Cardiac fibroblast (primary cell): ENCODE measurements around the gene SPATA4.

Experiments used
- DNase-seq, 2 donors: peaks; one replicate each; pipeline versions ENCODE4 v3.0.0 to v3.0.0-alpha.2; 2010; ENCODE audit warnings: low read depth in 2 of 2
- H3K4me3 ChIP-seq, 2 donors: replicated peaks in 1 of 2; 1 replicate in 1 of 2; 2 replicates in 1 of 2; pipeline ENCODE4 v1.5.1; 2011; ENCODE audit warnings: low read depth in 2 of 2, low read length in 2 of 2, mild to moderate bottlenecking in 2 of 2, moderate library complexity in 1 of 2
- CTCF ChIP-seq: IDR thresholded peaks from one replicate; pipeline ENCODE4 v1.5.1; 2011; ENCODE audit warnings: low read depth, mild to moderate bottlenecking, low read length, inconsistent platforms

The SPATA4 gene

GRCh38 chr4:176150356-176150682, 45.1 kb downstream of the SPATA4 start:
- DNase-seq: peak; percentile 56 to 66
- no peak overlapping the region for H3K4me3 ChIP-seq
- peak; percentile 19 for TF ChIP-seq CTCF

GRCh38 chr4:176149680-176150355, 45.6 kb downstream of the SPATA4 start:
- TF ChIP-seq CTCF: no peak
- DNase-seq: peak in 1 of 2 donors; percentile 2
- no peak overlapping the region for H3K4me3 ChIP-seq

GRCh38 chr4:176142253-176142652, 53.1 kb downstream of the SPATA4 start:
- no peak overlapping the region for H3K4me3 ChIP-seq
- no peak for TF ChIP-seq CTCF
- no peak for DNase-seq

- DNase-seq: no peak
- no peak for TF ChIP-seq CTCF
- H3K4me3 ChIP-seq: no peak overlapping the region
Observed at GRCh38 chr4:176139518-176139917, 55.9 kb downstream of the SPATA4 start.

- H3K4me3 ChIP-seq: no peak overlapping the region
- DNase-seq: peak; percentile 5 to 57
- no peak for TF ChIP-seq CTCF
Observed at GRCh38 chr4:176137631-176138030, 57.8 kb downstream of the SPATA4 start.

GRCh38 chr4:176134670-176135069, 60.7 kb downstream of the SPATA4 start:
- H3K4me3 ChIP-seq: no peak overlapping the region
- TF ChIP-seq CTCF: no peak
- no peak for DNase-seq
